LoVo (cell line): ENCODE results near the gene RHOXF1.
"Not testable (repeated sequence)": the region's sequence is repeated elsewhere in the genome, so short reads cannot be mapped to it uniquely, and the experiment has no call there.

Experiments
- DNase-seq: peaks from one replicate; pipeline ENCODE4 v3.0.0-alpha.2; 2016; ENCODE audit warnings: low spot score

RHOXF1 gene

GRCh38 chrX:120085553-120086185, 30.0 kb downstream of the RHOXF1 start:
- DNase-seq = not testable (repeated sequence)

- not testable (repeated sequence) for DNase-seq
Observed at GRCh38 chrX:120077590-120077989, 38.1 kb downstream of the RHOXF1 start, which contains the start of gene RHOXF2B. Gene RHOXF2B, minus strand, starts transcription at chrX:120077690. Its CDS starts 138 bp downstream, at chrX:120077552.

DNA sequence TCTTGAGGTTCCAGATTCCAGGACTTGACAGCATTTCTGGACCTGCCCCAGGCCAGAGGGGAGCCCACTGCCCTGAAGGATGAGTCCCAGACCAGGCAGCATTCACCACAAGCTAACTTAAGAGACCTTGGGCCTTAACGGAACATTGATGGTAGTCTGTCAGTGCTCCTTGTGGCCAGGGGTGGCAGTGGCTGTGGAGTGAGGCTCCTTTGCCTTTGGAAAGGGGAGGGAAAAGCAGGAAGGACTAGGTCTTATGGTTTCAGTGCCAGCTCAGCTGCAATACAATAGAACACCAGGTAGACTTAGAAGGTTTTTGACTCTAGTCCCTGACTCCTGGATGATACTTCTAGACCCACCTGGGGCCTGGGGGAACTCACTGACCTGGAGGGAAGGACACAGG, 49.5 kb downstream of the RHOXF1 start:
- DNase-seq = not testable (repeated sequence)
